Measurements from ENCODE around the gene HAO2.

Gene HAO2

DNA sequence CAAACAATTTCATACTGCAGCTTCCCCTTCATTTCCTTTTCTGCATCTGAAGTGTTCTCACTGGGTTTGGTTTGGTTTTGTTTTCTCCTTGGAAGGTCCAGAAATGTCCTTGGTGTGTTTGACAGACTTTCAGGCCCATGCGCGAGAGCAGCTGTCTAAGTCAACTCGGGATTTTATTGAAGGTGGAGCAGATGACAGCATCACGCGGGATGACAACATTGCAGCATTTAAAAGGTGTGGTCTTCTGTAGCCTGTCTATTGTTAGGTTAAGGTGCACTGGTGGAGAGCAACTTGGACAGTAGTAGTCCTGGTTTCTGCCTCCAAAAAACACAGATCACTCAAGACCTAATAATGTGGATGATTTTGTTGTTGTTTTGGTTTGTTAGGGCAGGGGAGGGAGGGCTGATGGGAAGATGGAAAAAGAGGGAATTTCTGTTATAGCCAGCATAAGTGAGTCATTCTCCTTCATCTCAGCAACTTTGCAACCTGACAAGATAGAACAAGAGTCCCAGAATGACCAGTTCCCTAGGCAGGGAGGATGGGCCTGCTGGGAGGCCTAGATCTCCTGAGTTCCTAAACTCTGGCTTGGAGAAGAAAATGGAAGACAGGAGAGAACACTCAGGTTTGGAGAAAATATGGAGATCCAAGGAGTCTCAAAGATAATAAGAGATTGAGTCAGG is 12.5 kb downstream of the HAO2 start:
- no peak for DNase-seq

DNA sequence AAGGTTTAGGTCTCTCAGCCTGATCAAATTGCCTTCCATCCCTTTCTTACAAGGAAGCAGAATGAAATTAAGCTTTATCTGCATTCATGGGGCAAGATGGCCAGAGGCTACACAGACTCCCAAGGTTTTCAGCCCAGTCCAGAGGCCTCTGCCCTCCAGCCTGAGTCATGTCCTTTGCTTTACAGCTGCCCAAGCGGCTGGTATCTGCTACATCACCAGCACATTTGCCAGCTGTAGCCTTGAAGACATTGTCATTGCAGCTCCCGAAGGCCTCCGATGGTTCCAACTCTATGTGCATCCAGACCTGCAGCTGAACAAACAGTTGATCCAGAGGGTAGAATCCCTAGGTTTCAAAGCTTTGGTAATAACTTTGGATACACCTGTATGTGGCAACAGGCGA is 16.0 kb downstream of the HAO2 start:
- DNase-seq = no peak

- DNase-seq = no peak
These were observed 17.1 kb downstream of the HAO2 start for GRCh38 chr1:119385650-119386049.

DNA sequence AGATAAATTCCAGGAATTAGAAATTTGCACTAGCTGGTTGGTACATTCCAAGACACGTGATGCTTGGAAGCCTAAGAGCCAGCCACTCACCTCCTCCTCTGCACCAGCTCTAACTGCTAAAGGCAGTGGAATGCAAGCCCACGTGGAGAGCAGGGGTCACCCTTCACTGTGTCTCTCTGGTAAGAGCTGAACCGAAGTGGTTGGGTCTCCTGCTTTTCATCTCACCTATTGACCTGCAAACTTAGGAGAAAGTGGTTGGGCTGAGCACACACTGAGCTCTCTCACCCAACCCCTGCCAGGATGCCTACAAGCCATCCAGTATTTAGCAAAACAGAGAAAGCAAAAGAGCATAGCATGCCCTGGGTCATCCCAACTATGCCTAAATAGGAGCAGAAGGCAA is 19.3 kb downstream of the HAO2 start:
- DNase-seq = no peak

DNA sequence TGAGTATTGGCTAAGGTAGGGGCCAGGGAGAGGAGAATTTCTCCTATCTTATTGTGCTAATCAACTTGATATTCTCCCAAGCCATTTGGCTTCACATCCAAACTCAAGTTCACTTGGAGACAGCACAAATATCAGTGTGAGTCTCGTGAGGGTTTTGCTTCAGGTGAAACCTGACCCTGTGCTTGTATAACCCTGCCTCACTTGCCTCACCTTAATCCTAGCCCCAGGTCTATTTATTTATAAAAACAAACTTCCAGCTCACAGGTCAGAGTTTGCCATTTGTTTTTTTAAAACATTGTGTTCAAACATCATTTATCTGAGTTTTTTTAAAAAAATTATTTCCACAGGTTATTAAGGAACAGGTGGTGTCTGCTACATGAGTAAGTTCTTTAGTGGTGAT is 19.9 kb downstream of the HAO2 start:
- no peak for DNase-seq

DNA sequence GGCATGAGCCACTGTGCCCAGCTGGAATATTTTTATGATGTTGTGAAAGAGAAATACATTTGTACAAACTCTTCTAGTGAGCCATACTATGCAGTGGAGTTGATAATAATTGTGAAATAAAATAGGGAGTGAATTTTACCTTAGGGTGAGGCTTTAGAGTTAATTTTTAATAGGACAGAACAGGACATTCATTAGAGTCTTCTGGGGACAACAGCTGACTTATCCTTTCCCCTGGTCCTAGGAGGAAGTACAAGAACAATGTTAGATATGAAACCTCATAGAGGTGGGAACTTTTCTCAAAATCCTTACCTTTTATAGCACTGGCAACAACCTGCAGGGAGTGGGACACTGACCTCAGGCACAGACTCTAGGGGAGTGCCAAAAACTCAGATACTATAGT is 21.9 kb downstream of the HAO2 start:
- no peak for DNase-seq

DNA sequence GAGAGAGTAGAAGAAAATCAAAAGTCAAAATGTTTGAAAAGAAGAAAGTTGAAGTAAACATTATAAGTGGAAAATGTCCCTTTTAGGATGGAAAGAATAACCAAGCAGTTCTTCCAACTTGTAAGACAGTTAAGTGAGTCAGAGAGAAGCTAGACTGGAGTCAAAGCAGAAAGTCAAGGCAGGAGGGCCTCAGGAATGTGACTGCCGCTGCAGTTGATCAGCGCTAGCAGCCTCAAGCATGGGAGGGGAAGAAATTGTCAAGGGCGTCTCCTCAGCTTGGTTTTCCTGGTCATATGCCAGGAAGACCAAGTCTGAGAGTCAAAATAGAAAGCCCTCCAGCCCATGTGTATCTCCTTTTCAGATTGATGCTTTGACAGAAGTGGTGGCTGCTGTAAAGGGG is 23.2 kb downstream of the HAO2 start:
- DNase-seq = no peak

DNA sequence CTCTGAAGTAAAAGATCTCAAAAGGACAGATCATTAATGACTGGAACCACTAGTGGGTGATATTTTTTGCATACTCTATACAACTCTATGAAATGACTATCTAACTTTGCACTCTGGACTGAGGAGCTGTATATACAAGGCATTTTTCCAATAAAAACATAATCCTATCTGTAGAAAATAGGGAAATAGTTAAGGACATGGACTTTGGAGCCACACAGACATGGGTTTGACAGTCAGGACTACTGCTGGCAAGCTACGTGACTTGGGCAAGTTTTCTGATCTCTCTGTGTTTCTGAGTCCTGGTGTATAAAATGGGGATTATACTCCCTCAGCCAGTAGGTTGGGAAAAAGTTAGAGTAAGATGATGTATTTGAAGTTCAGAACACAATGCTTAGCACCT is 25.5 kb downstream of the HAO2 start:
- no peak for DNase-seq

DNA sequence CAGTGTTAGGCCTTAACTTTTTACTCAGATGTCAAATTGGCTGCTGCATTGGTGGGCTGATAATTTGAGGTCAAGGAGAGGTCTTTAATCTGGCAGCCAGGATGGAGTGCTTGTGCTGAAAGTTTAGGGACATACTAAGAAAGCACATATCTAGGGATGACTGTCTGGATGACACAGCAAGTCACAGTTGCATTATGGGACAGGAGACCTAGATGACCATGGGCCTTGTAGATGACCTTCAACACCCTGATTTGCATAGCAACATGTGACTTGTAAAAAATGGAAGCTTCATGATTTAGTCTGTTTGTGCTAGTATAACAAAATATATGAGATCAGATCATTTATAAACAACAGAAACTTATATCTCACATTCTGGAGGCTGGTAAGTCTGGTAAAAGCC is 28.4 kb downstream of the HAO2 start:
- DNase-seq = no peak

DNA sequence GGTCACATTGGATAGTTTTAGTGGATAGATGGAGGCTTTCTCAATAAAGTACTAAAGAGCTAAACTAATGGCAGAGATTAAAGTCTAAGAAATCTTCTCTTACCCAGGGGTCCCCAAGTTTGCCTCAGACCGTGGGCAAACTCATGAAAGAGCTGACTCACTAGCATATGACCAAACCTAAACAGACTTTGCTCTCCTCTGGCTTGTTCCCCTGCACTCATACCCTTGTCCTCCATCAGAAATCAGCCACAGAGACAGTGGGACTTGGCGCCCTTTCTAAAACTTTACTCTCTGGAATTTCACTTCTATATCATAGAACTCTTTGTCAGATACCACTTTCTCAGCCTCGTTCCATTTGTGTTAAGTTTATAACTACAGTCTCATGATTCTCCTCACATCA is 29.4 kb downstream of the HAO2 start:
- no peak for DNase-seq

- no peak for DNase-seq
These were observed 36.2 kb downstream of the HAO2 start for GRCh38 chr1:119404736-119405135.

DNA sequence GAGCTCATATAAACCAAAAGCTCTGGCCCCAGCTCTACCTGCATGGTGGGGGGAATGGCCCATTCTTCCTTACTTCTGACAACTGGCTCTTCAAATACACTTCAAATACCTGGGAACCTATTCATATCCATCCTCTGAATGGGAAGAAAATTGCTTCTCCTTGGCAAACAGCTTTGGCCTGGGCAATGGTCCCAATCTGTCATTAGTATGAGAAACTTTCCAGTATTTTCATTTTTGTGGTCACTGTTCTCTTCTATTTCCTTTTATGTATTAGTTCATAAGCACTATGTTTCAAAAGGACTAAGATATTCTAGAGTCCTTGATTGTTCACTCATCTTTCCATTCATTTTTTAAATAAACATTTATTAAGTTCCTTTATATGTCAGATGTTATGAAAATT is 41.1 kb downstream of the HAO2 start:
- no peak for DNase-seq

DNA sequence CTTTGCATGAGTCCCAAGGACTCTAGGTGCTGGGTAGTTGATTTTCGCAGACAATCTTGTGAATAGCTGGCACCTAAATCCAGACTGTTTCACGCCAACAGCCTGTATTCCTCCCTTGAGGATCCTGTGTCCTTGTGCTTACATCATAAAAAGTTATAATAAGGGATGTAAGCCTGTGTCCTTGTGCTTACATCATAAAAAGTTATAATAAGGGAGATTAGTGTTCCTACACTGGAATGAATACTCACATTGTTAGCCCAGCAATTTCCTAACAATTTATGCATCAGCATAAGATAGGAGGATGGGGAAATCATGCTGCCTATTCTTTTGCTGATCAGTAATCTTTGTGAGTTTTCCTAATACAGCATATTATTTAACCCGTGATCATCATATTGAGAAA is 42.4 kb downstream of the HAO2 start:
- no peak for DNase-seq

DNA sequence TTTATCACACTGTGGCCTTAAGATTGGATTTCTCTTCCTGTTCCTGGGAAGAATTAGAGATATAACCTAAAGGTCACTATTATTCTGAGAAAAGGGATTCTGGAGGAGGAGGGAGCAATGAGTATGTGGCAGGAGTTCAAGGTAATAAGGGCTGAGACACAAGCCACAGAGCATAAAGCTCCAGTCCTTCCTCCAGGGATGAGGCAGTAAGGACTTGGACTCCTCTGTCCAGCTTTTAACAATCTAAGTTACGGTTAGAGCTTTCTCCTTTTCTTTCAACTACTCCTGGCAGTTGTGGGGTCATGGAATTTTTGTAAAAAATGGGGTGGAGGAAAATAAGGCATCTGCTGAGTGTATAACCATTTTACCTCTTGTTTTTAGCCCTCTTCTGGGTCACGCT is 46.4 kb downstream of the HAO2 start, which contains the start of gene HSD3B2:
Gene HSD3B2 (plus strand): TSS at position 201 of the 400 bp plus-strand sequence. CDS start 270 bp downstream, outside the sequence.
- DNase-seq = no peak

GRCh38 chr1:119416006-119416640 is 47.5 kb downstream of the HAO2 start:
- DNase-seq = no peak

DNA sequence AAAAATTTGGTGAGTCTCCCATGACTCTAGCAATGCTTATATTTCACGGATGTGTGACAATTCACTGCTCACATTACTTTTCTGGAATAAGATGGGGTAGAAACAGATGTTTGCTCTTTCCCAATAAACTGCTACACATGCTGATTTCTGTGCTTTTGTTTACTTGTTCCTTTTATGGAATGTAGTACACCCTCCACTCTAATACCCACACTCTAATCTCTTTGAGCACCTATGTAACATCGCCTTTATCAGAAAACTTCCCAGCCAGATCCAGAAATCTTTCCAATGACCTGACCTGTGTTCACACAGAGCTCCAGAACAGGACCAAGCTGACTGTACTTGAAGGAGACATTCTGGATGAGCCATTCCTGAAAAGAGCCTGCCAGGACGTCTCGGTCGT is 50.5 kb downstream of the HAO2 start:
- DNase-seq = no peak

DNA sequence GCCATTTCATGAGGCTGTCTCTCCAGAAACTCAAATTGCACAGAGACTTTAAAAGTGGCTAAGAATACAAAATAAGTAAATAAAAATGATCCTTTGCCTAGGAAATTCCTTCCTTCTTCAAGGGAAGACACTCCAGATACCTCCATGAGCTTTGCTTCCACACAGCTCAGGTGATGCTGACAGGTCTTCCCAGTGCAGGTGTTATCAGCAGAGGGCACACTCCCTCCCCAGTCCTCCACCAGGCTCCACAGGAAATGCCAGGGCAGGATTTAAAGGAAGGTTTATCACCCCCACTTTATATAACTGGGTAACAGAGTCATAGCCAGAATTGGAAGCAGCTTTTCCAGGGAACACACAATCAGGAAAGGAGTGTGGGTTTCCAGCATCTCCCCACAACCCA is 52.1 kb downstream of the HAO2 start:
- no peak for DNase-seq

GRCh38 chr1:119422631-119423030 is 54.0 kb downstream of the HAO2 start:
- no peak for DNase-seq

DNA sequence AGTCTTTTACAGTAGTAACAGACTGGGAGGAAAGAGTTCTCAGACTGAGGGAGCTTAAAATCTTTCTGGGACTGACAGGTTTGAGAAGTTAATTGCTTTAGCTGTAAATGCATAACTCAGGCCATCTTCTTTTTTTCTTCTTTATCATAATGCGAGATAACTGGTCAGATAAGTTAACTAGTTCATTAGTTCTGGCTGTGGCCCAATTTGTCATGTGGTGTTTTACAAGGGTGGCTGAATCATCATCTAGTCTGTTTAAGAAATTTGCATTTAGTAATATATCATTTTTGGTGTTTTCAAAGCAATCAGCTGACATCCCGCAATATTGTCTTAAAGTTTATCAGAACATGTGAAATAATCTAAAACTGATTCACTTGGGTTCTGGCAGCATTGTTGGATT is 60.4 kb downstream of the HAO2 start:
- DNase-seq = no peak

DNA sequence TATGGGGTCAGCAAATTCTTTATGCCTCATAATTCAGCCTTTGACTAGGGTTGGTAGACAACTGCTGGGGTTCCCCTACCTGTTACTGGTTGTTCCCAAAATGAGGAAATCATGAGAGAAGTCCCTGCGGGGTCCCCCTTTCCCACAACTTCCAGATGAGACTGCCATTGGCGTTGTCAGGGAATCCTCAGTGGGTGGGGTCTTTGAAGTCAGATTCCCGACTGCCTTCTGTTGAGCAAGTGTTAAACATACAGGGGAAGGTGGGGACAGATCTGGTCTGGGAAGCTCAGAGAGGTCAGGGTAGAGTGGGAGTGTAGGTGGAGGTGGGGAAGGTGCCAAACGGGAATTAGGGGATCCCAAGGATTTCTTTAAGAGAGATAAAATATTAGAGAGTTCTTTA is 61.1 kb downstream of the HAO2 start:
- DNase-seq = no peak

- DNase-seq = no peak
These were observed 61.9 kb downstream of the HAO2 start for GRCh38 chr1:119430486-119430885.

GRCh38 chr1:119431836-119432235 is 63.3 kb downstream of the HAO2 start:
- no peak for DNase-seq

GRCh38 chr1:119435052-119435451 is 66.5 kb downstream of the HAO2 start:
- DNase-seq = no peak

DNA sequence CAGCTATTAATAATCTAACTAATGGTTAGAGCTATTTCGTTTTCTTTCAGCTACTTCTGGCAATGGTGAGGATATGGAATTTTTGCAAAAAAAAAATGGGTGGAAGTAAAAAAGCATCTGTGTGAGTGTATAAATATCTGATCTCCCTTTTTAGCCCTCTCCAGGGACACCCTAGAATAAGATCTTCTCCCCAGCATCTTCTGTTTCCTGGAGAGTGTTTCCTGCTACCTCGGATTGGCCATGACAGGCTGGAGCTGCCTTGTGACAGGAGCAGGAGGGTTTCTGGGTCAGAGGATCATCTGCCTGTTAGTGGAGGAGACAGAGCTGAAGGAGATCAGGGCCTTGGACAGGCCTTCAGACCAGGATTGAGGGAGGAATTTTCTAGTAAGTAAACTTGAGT is 70.2 kb downstream of the HAO2 start:
- DNase-seq = no peak

- DNase-seq = no peak
These were observed 72.2 kb downstream of the HAO2 start for GRCh38 chr1:119440721-119441307.

All from activated CD4-positive, alpha-beta T cell treated with anti-CD3 and anti-CD28 coated beads for 48 hours (primary cell).